ENCODE measurements around the gene HPSE2. TPM values are rescaled to one million over a fixed set of nuclear protein-coding genes. Genes with fewer than 3 reads are reported as not detected.

Gene HPSE2
- polyA plus RNA-seq, 1 of the 3 experiments (the other 2 are of a cell fraction), result not detected

DNA sequence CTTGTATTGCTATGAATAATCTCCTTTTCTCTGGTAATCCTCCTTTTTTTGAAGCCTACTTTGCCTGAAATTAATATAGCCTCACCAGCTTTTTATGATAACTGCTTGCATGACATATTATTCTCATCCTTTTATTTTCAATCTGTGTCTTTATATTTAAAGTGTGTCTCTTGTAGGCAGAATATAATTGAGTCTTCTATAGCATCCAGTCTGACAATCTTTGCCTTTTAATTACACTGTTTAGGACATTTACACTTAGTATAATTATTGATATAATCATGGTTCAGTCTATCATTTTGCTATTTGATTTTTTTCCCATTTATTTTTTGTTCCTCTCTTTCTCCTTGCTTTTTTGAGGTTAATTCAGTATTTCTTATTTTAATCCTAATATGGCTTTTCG is 548.0 kb downstream of the HPSE2 start:
- H3K79me2 ChIP-seq (ENCODE audit: insufficient read depth), result no peaks in the 10 kb centered on the region
- DNase-seq, result no peak
- TF ChIP-seq MEF2A (IDR thresholded peaks at IDR 0.05; ENCODE audit: borderline replicate concordance, low read depth) (no peak), NFIC (IDR thresholded peaks at IDR 0.05; ENCODE audit: borderline replicate concordance) (no peak), FOSL2 (IDR thresholded peaks at IDR 0.05; ENCODE audit: borderline replicate concordance, low read depth) (no peak), EZH2phosphoT487 (IDR thresholded peaks at IDR 0.05; ENCODE audit: borderline replicate concordance, low read depth) (no peak), MXI1 (IDR thresholded peaks at IDR 0.05; ENCODE audit: low read depth, low read length) (no peak), GABPA (IDR thresholded peaks at IDR 0.05; ENCODE audit: low read depth) (no peak)
- TF ChIP-seq, protein P1, sequence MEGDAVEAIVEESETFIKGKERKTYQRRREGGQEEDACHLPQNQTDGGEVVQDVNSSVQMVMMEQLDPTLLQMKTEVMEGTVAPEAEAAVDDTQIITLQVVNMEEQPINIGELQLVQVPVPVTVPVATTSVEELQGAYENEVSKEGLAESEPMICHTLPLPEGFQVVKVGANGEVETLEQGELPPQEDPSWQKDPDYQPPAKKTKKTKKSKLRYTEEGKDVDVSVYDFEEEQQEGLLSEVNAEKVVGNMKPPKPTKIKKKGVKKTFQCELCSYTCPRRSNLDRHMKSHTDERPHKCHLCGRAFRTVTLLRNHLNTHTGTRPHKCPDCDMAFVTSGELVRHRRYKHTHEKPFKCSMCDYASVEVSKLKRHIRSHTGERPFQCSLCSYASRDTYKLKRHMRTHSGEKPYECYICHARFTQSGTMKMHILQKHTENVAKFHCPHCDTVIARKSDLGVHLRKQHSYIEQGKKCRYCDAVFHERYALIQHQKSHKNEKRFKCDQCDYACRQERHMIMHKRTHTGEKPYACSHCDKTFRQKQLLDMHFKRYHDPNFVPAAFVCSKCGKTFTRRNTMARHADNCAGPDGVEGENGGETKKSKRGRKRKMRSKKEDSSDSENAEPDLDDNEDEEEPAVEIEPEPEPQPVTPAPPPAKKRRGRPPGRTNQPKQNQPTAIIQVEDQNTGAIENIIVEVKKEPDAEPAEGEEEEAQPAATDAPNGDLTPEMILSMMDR (IDR thresholded peaks at IDR 0.05), result no peak
- TF ChIP-seq, protein P2, sequence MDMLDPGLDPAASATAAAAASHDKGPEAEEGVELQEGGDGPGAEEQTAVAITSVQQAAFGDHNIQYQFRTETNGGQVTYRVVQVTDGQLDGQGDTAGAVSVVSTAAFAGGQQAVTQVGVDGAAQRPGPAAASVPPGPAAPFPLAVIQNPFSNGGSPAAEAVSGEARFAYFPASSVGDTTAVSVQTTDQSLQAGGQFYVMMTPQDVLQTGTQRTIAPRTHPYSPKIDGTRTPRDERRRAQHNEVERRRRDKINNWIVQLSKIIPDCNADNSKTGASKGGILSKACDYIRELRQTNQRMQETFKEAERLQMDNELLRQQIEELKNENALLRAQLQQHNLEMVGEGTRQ (IDR thresholded peaks at IDR 0.05; ENCODE audit: borderline replicate concordance, low read depth, low read length), result no peak
- H3F3A ChIP-seq (replicated peaks; ENCODE audit: insufficient read depth), result no peaks in the 10 kb centered on the region
- H3K4me2 ChIP-seq, result no peak overlapping the region
- H3K27me3 ChIP-seq (ENCODE audit: insufficient read depth), result no peaks in the 10 kb centered on the region
- no peak overlapping the region for H2AFZ ChIP-seq (ENCODE audit: low read depth)
- ChIA-PET CTCF (no interaction called here), POLR2A (no interaction called here)
- H3K36me3 ChIP-seq (replicated peaks in 1 of 2; ENCODE audit: control insufficient read depth in 1 of 2, insufficient read depth in 2 of 2, low read length in 1 of 2), result no peaks in the 10 kb centered on the region
- no peaks in the 10 kb centered on the region for H4K20me1 ChIP-seq (ENCODE audit: insufficient read depth)
- no peaks in the 10 kb centered on the region for H3K9me3 ChIP-seq
- H3K4me3 ChIP-seq (ENCODE audit: low read depth in 2 of 2, low read length in 1 of 2), result no peak overlapping the region
- H3K9me2 ChIP-seq, result no peaks in the 10 kb centered on the region
- 3% methylated on average over 1 of the region's 1 CpG for WGBS (ENCODE audit: low lambda C conversion rate)
- no peak overlapping the region for H3K27ac ChIP-seq (ENCODE audit: low read depth in 2 of 2, low read length in 1 of 2)
- no peak overlapping the region for H3K9ac ChIP-seq
- no peaks in the 10 kb centered on the region for H3K4me1 ChIP-seq (ENCODE audit: control insufficient read depth in 1 of 2, insufficient read depth in 2 of 2, low read depth in 1 of 2, low read length in 1 of 2)

DNA sequence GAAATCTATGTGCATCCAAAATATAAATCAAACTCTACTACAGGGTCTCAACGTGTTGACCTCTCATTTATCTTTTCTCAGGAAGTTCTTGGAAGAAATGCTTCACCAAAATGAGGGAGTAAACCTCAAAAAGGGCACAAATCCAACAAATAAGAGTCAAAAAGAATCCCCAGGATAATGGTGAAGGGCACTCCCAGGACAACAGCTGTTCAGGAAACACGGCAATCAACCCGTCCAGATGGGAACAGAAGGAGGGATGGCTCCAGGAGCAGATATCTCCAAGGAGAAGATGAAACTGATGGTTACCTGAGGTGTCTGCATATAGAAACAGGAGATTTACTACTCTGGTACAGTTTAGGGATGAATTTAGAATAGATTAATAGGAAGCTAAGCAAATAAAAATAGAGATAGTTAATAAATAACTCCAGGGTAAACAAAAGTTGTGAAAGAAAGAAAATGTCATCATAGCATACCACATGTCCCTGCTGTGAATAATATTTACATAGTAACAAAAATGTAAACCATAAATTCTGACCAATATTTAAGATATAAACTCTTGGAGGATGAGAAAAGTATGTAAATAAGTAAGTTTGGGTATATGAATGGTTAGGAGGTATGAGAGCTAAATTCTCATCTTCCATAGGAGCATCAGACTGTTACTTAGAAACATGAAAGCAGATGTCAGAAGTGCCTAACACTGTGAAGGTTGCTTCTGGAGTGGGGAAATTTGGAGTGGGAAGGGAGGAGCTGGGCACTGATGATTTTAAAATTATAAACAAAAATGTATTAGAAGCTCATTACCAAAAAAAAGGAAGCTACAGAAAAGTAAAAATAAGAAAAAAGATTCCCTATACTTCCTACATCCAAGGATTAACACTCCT is 551.4 kb downstream of the HPSE2 start:
- POLR2A ChIA-PET, result no interaction called here
- no peak for DNase-seq
- WGBS (ENCODE audit: low lambda C conversion rate), result 4% methylated on average over 3 of the region's 3 CpGs
- TF ChIP-seq FOXJ3 (CRISPR knock-in tag; IDR thresholded peaks at IDR 0.05) (no peak), ELF1 (IDR thresholded peaks at IDR 0.05) (no peak), GATA2 (CRISPR knock-in tag; IDR thresholded peaks at IDR 0.05) (no peak), YY1 (IDR thresholded peaks at IDR 0.05; ENCODE audit: low read depth) (no peak), SMC3 (IDR thresholded peaks at IDR 0.05; ENCODE audit: low read depth, low read length) (no peak), TEAD4 (IDR thresholded peaks at IDR 0.05; ENCODE audit: borderline replicate concordance, insufficient read depth) (no peak), TCF12 (IDR thresholded peaks at IDR 0.05) (no peak), RXRA (IDR thresholded peaks at IDR 0.05; ENCODE audit: borderline replicate concordance, low read depth) (no peak), NRF1 (IDR thresholded peaks at IDR 0.05; ENCODE audit: low read depth, low read length) (no peak), RAD21 (IDR thresholded peaks at IDR 0.05; ENCODE audit: low read length) (no peak), RCOR1 (IDR thresholded peaks at IDR 0.05; ENCODE audit: low read length) (no peak), NFIC (IDR thresholded peaks at IDR 0.05; ENCODE audit: borderline replicate concordance) (no peak)
- TF ChIP-seq, protein P3, sequence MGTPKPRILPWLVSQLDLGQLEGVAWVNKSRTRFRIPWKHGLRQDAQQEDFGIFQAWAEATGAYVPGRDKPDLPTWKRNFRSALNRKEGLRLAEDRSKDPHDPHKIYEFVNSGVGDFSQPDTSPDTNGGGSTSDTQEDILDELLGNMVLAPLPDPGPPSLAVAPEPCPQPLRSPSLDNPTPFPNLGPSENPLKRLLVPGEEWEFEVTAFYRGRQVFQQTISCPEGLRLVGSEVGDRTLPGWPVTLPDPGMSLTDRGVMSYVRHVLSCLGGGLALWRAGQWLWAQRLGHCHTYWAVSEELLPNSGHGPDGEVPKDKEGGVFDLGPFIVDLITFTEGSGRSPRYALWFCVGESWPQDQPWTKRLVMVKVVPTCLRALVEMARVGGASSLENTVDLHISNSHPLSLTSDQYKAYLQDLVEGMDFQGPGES (IDR thresholded peaks at IDR 0.05; ENCODE audit: low read depth, low read length), result no peak
- TF ChIP-seq, protein P4, sequence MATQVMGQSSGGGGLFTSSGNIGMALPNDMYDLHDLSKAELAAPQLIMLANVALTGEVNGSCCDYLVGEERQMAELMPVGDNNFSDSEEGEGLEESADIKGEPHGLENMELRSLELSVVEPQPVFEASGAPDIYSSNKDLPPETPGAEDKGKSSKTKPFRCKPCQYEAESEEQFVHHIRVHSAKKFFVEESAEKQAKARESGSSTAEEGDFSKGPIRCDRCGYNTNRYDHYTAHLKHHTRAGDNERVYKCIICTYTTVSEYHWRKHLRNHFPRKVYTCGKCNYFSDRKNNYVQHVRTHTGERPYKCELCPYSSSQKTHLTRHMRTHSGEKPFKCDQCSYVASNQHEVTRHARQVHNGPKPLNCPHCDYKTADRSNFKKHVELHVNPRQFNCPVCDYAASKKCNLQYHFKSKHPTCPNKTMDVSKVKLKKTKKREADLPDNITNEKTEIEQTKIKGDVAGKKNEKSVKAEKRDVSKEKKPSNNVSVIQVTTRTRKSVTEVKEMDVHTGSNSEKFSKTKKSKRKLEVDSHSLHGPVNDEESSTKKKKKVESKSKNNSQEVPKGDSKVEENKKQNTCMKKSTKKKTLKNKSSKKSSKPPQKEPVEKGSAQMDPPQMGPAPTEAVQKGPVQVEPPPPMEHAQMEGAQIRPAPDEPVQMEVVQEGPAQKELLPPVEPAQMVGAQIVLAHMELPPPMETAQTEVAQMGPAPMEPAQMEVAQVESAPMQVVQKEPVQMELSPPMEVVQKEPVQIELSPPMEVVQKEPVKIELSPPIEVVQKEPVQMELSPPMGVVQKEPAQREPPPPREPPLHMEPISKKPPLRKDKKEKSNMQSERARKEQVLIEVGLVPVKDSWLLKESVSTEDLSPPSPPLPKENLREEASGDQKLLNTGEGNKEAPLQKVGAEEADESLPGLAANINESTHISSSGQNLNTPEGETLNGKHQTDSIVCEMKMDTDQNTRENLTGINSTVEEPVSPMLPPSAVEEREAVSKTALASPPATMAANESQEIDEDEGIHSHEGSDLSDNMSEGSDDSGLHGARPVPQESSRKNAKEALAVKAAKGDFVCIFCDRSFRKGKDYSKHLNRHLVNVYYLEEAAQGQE (IDR thresholded peaks at IDR 0.05; ENCODE audit: low read depth, low read length), result no peak

More for the DNA sequence above, 551.4 kb downstream of the HPSE2 start:
- no peaks in the 10 kb centered on the region for H3K36me3 ChIP-seq (replicated peaks in 1 of 2; ENCODE audit: control insufficient read depth in 1 of 2, insufficient read depth in 2 of 2, low read length in 1 of 2)
- H3K9ac ChIP-seq, result no peak overlapping the region
- H3F3A ChIP-seq (replicated peaks; ENCODE audit: insufficient read depth), result no peaks in the 10 kb centered on the region
- no peaks in the 10 kb centered on the region for H3K79me2 ChIP-seq (ENCODE audit: insufficient read depth)
- H3K9me3 ChIP-seq, result no peaks in the 10 kb centered on the region
- no peak overlapping the region for H3K27ac ChIP-seq (ENCODE audit: low read depth in 2 of 2, low read length in 1 of 2)
- CTCF ChIA-PET, result no interaction called here
- H3K4me3 ChIP-seq (ENCODE audit: low read depth in 2 of 2, low read length in 1 of 2), result no peak overlapping the region
- H3K9me2 ChIP-seq, result no peaks in the 10 kb centered on the region
- H3K27me3 ChIP-seq (ENCODE audit: insufficient read depth), result no peaks in the 10 kb centered on the region
- H2AFZ ChIP-seq (ENCODE audit: low read depth), result no peak overlapping the region
- H3K4me2 ChIP-seq, result no peak overlapping the region
- H4K20me1 ChIP-seq (ENCODE audit: insufficient read depth), result no peaks in the 10 kb centered on the region
- H3K4me1 ChIP-seq (ENCODE audit: control insufficient read depth in 1 of 2, insufficient read depth in 2 of 2, low read depth in 1 of 2, low read length in 1 of 2), result no peaks in the 10 kb centered on the region

Measured in SK-N-SH (cell line).